PC-9 (cell line): Measurements from ENCODE around the gene COL16A1. TPM values are rescaled to one million over a fixed set of nuclear protein-coding genes. Genes with fewer than 3 reads are reported as not detected.

ENCODE experiments used
- BruUV-seq: library from RNA; stranded (reverse); fragments of 400-500 nt; replicated peaks from 2 replicates; lab custom pipeline; 2021; lab: Mats Ljungman, UMichigan
- CTCF ChIA-PET: fragments of 300-600 bp; sonication (Branson Sonifier 250); formaldehyde crosslinking; loops from one replicate; lab custom pipeline; 2022; ENCODE audit warnings: antibody characterized with exemption; lab: Charles Lee
- POLR2A ChIA-PET: fragments of 300-600 bp; sonication (Branson Sonifier 250); formaldehyde crosslinking; loops from one replicate; lab custom pipeline; 2022; ENCODE audit warnings: antibody characterized with exemption; ENCODE audit not compliant: unreplicated experiment; lab: Charles Lee
- DNase-seq, 2 experiments: peaks; one replicate each; pipeline versions ENCODE4 v3.0.0 to v3.0.0-alpha.2; 2015 to 2022; ENCODE audit warnings: mixed read lengths in 1 of 2
- H2AFZ ChIP-seq: fragments of 200-600 bp; sonication (generic); 2 replicates; pipeline ENCODE4 v1.8.1; 2017; ENCODE audit warnings: antibody characterized with exemption
- H3F3A ChIP-seq: fragments of 200-600 bp; sonication (generic); 2 replicates; pipeline ENCODE4 v1.8.1; 2017; ENCODE audit warnings: antibody characterized with exemption, mild to moderate bottlenecking, low read depth; ENCODE audit not compliant: insufficient read depth
- H3K27ac ChIP-seq: fragments of 200-600 bp; sonication (generic); 2 replicates; pipeline ENCODE4 v1.6.1; 2016; ENCODE audit warnings: mixed run types
- H3K27me3 ChIP-seq: fragments of 200-600 bp; sonication (generic); 2 replicates; pipeline ENCODE4 v1.6.1; 2016; ENCODE audit warnings: low read depth, mixed run types; ENCODE audit not compliant: insufficient read depth
- H3K36me3 ChIP-seq: fragments of 200-600 bp; sonication (generic); 2 replicates; pipeline ENCODE4 v1.6.1; 2016; ENCODE audit warnings: low read depth, mixed run types
- H3K4me1 ChIP-seq: fragments of 200-600 bp; sonication (generic); replicated peaks from 2 replicates; pipeline ENCODE4 v1.6.1; 2016; ENCODE audit warnings: mixed run types; ENCODE audit not compliant: insufficient read depth
- H3K4me2 ChIP-seq: fragments of 200-600 bp; sonication (generic); 2 replicates; pipeline ENCODE4 v1.6.1; 2017; ENCODE audit warnings: mixed run types
- H3K4me3 ChIP-seq: fragments of 200-600 bp; sonication (generic); 2 replicates; pipeline ENCODE4 v1.6.1; 2016; ENCODE audit warnings: mixed run types
- H3K79me2 ChIP-seq: fragments of 200-600 bp; sonication (generic); 2 replicates; pipeline ENCODE4 v1.6.1; 2017; ENCODE audit warnings: low read depth, mixed run types
- H3K9me2 ChIP-seq: fragments of 200-600 bp; sonication (generic); 2 replicates; pipeline ENCODE4 v1.8.1; 2017; ENCODE audit warnings: mild to moderate bottlenecking; ENCODE audit not compliant: insufficient read depth
- H3K9me3 ChIP-seq: fragments of 200-600 bp; sonication (generic); 2 replicates; pipeline ENCODE4 v1.8.1; 2016; ENCODE audit warnings: low read depth; ENCODE audit not compliant: insufficient read depth
- H4K20me1 ChIP-seq: fragments of 200-600 bp; sonication (generic); 2 replicates; pipeline ENCODE4 v1.8.1; 2017; ENCODE audit not compliant: insufficient read depth
- EZH2 ChIP-seq: fragments of 200-600 bp; sonication (generic); IDR thresholded peaks from 2 replicates; pipeline ENCODE4 v1.8.0; 2017; ENCODE audit warnings: antibody characterized with exemption, low read depth
- intact Hi-C: fragments of 100-400 bp; cut with micrococcal nuclease; formaldehyde crosslinking; loops from one replicate; pipeline ENCODE4 v1.10.0; 2022; ENCODE audit not compliant: unreplicated experiment
- total RNA-seq: library from RNA; stranded (reverse); gene quantifications from 2 replicates; pipeline ENCODE4 v1.2.3, GENCODE V29; 2021
- TF ChIP-seq, protein P1 (sequence below): fragments of 200-600 bp; sonication (generic); conservative IDR thresholded peaks from 2 replicates; pipeline ENCODE4 v1.6.1; 2017; ENCODE audit warnings: mixed run types, antibody characterized with exemption, mild to moderate bottlenecking, moderate library complexity

COL16A1 gene
- total RNA-seq, 1 experiment from 2014 or later, result 4.8 TPM

DNA sequence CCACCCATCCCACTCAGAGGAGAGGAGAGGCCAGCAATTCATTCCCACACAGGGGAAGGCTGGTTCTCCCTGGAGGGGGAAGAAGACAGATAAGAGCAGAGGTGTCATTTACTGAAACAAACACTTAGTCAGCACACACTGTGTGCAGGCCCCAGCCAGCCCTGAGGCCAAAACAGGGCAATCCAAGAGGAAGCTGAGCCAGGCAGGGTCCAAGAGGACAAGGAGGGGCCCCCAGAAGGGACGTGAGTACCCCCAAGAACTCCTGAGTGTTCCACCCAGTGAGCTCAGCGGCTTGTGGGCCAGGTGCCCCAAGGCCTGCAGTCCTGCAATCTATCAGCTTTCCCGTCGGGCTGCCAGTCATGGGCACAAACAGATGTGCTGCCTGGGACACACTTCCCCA, 44.5 kb upstream of the COL16A1 start:
- no peak overlapping the region for H3K27ac ChIP-seq
- H3K9me2 ChIP-seq, result no peaks in the 10 kb centered on the region
- H2AFZ ChIP-seq, result no peak overlapping the region
- no peaks in the 10 kb centered on the region for H4K20me1 ChIP-seq
- no TSS peak for BruUV-seq
- no peaks in the 10 kb centered on the region for H3K9me3 ChIP-seq
- DNase-seq, result no peak
- no peak for TF ChIP-seq EZH2
- TF ChIP-seq, protein P1, sequence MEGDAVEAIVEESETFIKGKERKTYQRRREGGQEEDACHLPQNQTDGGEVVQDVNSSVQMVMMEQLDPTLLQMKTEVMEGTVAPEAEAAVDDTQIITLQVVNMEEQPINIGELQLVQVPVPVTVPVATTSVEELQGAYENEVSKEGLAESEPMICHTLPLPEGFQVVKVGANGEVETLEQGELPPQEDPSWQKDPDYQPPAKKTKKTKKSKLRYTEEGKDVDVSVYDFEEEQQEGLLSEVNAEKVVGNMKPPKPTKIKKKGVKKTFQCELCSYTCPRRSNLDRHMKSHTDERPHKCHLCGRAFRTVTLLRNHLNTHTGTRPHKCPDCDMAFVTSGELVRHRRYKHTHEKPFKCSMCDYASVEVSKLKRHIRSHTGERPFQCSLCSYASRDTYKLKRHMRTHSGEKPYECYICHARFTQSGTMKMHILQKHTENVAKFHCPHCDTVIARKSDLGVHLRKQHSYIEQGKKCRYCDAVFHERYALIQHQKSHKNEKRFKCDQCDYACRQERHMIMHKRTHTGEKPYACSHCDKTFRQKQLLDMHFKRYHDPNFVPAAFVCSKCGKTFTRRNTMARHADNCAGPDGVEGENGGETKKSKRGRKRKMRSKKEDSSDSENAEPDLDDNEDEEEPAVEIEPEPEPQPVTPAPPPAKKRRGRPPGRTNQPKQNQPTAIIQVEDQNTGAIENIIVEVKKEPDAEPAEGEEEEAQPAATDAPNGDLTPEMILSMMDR, result no peak
- no peak overlapping the region for H3K4me3 ChIP-seq
- H3K27me3 ChIP-seq, result no peaks in the 10 kb centered on the region
- H3K4me1 ChIP-seq, result no peaks in the 10 kb centered on the region
- intact Hi-C loops, result no loop called here
- H3K36me3 ChIP-seq, result no peaks in the 10 kb centered on the region
- CTCF ChIA-PET, result no interaction called here
- no peaks in the 10 kb centered on the region for H3K79me2 ChIP-seq
- no peak overlapping the region for H3K4me2 ChIP-seq
- H3F3A ChIP-seq, result peaks cover 15% of the 10 kb centered on the region
- POLR2A ChIA-PET, result interaction anchor here (0.9 kb wide), 1 partner anchor 78 kb away, joined by 10 read pairs; no protein-coding TSS in a partner anchor

DNA sequence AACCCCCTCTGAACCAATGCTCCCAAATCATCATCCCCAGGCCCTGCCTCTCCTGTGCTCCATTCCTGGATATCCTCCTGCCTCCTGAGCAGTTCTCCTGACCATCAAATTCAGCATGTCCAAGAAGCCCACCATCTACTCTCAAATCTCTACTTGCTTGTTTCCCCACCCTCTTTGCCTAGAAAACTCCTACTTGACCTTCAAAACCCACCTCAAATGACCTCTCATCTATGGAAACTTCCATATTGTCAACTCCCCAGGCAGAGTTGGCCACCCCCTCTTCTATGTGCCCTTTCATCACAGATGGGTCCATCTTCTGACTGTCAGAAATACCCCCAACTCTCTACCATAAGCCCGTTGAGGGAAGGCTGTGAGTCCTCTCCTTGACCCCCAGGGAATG, 43.5 kb upstream of the COL16A1 start:
- Histone ChIP-seq H3K4me1 (no peaks in the 10 kb centered on the region), H3K9me2 (no peaks in the 10 kb centered on the region), H3K36me3 (no peaks in the 10 kb centered on the region), H3K79me2 (no peaks in the 10 kb centered on the region), H2AFZ (no peak overlapping the region), H3K9me3 (no peaks in the 10 kb centered on the region), H3K27ac (no peak overlapping the region), H4K20me1 (no peaks in the 10 kb centered on the region), H3K4me2 (no peak overlapping the region), H3F3A (peaks cover 15% of the 10 kb centered on the region), H3K27me3 (no peaks in the 10 kb centered on the region), H3K4me3 (no peak overlapping the region)
- ChIA-PET CTCF (no interaction called here), POLR2A (no interaction called here)
- no TSS peak for BruUV-seq
- TF ChIP-seq EZH2, result no peak
- TF ChIP-seq, protein P1, result no peak
- intact Hi-C loops, result no loop called here
- DNase-seq, result no peak

DNA sequence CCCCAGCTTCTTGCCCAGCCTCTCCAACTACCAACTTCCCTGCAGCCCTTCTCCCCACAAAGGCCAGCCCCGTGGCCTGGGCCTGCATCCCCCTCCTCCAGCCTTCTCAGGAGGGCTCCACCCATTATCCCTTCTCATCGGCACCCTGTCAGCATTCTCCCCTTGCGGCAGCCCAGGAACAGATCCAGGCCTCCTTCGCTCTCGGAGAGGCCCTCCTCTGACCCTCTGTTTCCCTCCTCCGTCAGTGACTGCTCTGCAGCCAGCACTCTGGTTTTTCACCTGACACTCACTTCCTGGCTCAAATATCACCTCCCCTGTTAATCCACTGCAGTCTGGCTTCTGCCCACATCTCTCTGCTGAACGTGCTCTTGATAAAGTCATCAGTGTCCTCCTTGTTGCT, 42.9 kb upstream of the COL16A1 start:
- Histone ChIP-seq H3F3A (peaks cover 11% of the 10 kb centered on the region), H4K20me1 (no peaks in the 10 kb centered on the region), H2AFZ (no peak overlapping the region), H3K36me3 (no peaks in the 10 kb centered on the region), H3K9me3 (no peaks in the 10 kb centered on the region), H3K27ac (no peak overlapping the region), H3K9me2 (no peaks in the 10 kb centered on the region), H3K79me2 (no peaks in the 10 kb centered on the region), H3K27me3 (no peaks in the 10 kb centered on the region), H3K4me3 (no peak overlapping the region), H3K4me1 (no peaks in the 10 kb centered on the region), H3K4me2 (no peak overlapping the region)
- no peak for DNase-seq
- no TSS peak for BruUV-seq
- intact Hi-C loops, result no loop called here
- no peak for TF ChIP-seq EZH2
- TF ChIP-seq, protein P1, result no peak
- POLR2A ChIA-PET, result no interaction called here
- CTCF ChIA-PET, result interaction anchor here (0.6 to 0.8 kb wide), 2 partner anchors 71 to 314 kb away, joined by 3 read pairs; no protein-coding TSS in a partner anchor
